Eye (tissue), 1 donor: ENCODE results near the gene C6orf15.

ENCODE experiments used
- DNase-seq: peaks from one replicate; pipeline ENCODE4 v3.0.0-alpha.2; 2015

Gene C6orf15

DNA sequence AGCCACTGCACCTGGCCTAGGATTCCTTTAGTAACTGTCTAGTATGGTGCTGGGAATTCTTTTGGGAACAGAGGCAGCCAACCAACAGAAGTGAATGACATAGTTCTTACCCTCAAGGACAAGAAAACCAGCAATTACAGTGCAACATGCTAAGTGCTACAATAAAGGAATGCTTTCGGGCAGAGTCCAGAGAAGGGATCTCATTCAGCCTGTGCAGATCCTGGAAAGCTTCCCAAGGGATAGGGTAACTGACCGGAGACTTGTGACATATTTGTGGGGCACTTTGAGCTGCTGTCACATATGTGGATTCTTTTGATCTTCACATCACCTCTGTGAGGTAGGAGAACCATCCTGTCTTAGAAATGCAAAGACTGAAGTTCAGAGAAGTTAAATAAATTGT is 46.8 kb downstream of the C6orf15 start:
- no peak for DNase-seq

DNA sequence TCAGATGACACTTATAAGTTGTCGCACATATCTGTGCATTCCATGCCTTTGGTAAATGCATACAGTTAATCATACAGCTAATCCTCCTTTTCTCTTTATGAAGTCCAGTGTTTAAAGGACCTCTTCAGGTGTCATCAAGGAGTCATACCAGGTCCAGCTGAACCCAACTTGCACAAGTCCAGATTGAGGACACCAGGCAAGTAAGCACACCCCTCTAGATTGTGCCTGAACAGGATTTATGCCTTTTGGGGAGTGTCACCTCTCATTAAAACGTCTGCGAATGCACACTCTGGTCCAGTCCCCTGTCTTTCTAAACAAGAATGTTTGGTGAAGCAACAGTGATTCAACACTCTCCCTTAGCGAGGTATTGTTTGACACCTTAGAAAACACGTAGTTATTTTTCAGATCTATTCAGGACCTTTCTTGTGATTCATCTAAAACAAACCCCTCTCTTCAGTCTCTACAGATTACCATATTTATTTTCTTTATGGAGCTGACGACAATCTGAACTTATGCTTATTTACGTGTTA is 48.4 kb downstream of the C6orf15 start:
- DNase-seq = no peak
